Endothelial cell of umbilical vein (primary cell): ENCODE measurements around the gene WDR7. TPM values are rescaled to one million over a fixed set of nuclear protein-coding genes. Genes with fewer than 3 reads are reported as not detected.

ENCODE experiments used
- BruUV-seq: library from RNA; stranded (reverse); fragments of 400-500 nt; replicated peaks from 2 replicates; lab custom pipeline; 2021; lab: Mats Ljungman, UMichigan
- CTCF ChIA-PET: fragments of 300-600, 350-600 bp; sonication (Branson Sonifier 250); formaldehyde crosslinking; loops from one replicate; lab custom pipeline; 2021; ENCODE audit warnings: antibody characterized with exemption, inconsistent platforms; lab: Charles Lee
- POLR2A ChIA-PET: fragments of 300-600, 350-600 bp; sonication (Branson Sonifier 250); formaldehyde crosslinking; loops from one replicate; lab custom pipeline; 2021; ENCODE audit warnings: antibody characterized with exemption, inconsistent platforms; lab: Charles Lee
- DNase-seq: peaks from one replicate; pipeline ENCODE4 v3.0.0-alpha.2; 2011; ENCODE audit warnings: low read depth, low spot score
- FAIRE-seq: peaks from 2 replicates; lab custom pipeline; 2011; peaks lifted over from hg19 to GRCh38; lab: Jason Lieb, UNC
- H2AFZ ChIP-seq: 2 replicates; pipeline ENCODE4 v1.6.0; 2012; ENCODE audit warnings: low read depth, low read length, control low read depth, inconsistent platforms
- H3K27ac ChIP-seq: 2 replicates; pipeline ENCODE4 v1.5.1; 2011; ENCODE audit warnings: low read depth, mild to moderate bottlenecking, control low read depth, low read length, moderate library complexity; ENCODE audit not compliant: insufficient read depth
- H3K27me3 ChIP-seq, 2 experiments: 2 replicates each; pipeline versions ENCODE4 v1.6.0 to v1.6.1; 2011; ENCODE audit warnings: low read length in 2 of 2, mixed read lengths in 1 of 2; ENCODE audit not compliant: control insufficient read depth in 2 of 2, insufficient read depth in 2 of 2
- H3K36me3 ChIP-seq, 2 experiments: 2 replicates in 1 of 2; 3 replicates in 1 of 2; pipeline ENCODE4 v1.5.1; 2011; ENCODE audit warnings: low read length in 2 of 2, mild to moderate bottlenecking in 1 of 2, moderate library complexity in 1 of 2; ENCODE audit not compliant: control insufficient read depth in 2 of 2, insufficient read depth in 2 of 2; ENCODE audit errors: extremely low read depth in 1 of 2
- H3K4me1 ChIP-seq: 3 replicates; pipeline ENCODE4 v1.5.1; 2011; ENCODE audit warnings: mild to moderate bottlenecking, low read length; ENCODE audit not compliant: control insufficient read depth, insufficient read depth; ENCODE audit errors: extremely low read depth
- H3K4me2 ChIP-seq: 2 replicates; pipeline ENCODE4 v1.6.1; 2011; ENCODE audit warnings: low read length, control low read depth, mixed read lengths; ENCODE audit not compliant: insufficient read depth
- H3K4me3 ChIP-seq, 3 experiments: fragments of 200-600 bp in 1 of 3; sonication (generic), shearing (Covaris generic) in 1 of 3; replicated peaks in 1 of 3; 2 replicates each; pipeline ENCODE4 v1.5.1; 2011 to 2016; ENCODE audit warnings: control low read depth in 3 of 3, low read length in 3 of 3, mild to moderate bottlenecking in 2 of 3, inconsistent platforms in 1 of 3, low read depth in 1 of 3, moderate library complexity in 1 of 3; ENCODE audit not compliant: insufficient read depth in 1 of 3
- H3K79me2 ChIP-seq: 2 replicates; pipeline ENCODE4 v1.6.0; 2012; ENCODE audit warnings: low read length, inconsistent platforms; ENCODE audit not compliant: control insufficient read depth, insufficient read depth
- H3K9ac ChIP-seq: replicated peaks from 2 replicates; pipeline ENCODE3; 2011; ENCODE audit warnings: low read length, control low read depth; ENCODE audit not compliant: insufficient read depth; ENCODE audit errors: extremely low read depth
- H3K9me1 ChIP-seq: replicated peaks from 3 replicates; pipeline ENCODE4 v1.6.0; 2011; ENCODE audit warnings: mild to moderate bottlenecking, low read length; ENCODE audit not compliant: control insufficient read depth, insufficient read depth; ENCODE audit errors: extremely low read depth
- H3K9me3 ChIP-seq: replicated peaks from 2 replicates; pipeline ENCODE4 v1.5.1; 2012; ENCODE audit warnings: low read length, inconsistent platforms; ENCODE audit not compliant: control insufficient read depth, insufficient read depth
- H4K20me1 ChIP-seq: replicated peaks from 2 replicates; pipeline ENCODE3; 2011; ENCODE audit warnings: mild to moderate bottlenecking, low read length; ENCODE audit not compliant: control insufficient read depth, insufficient read depth; ENCODE audit errors: extremely low read depth
- CTCF ChIP-seq, 2 donors: IDR thresholded peaks; 1 replicate in 1 of 2; 2 replicates in 1 of 2; pipeline ENCODE4 v1.5.1; 2011; ENCODE audit warnings: low read length in 2 of 2, mild to moderate bottlenecking in 2 of 2, moderate library complexity in 2 of 2, control low read depth in 1 of 2, inconsistent platforms in 1 of 2, low read depth in 1 of 2; ENCODE audit not compliant: insufficient read depth in 1 of 2; ENCODE audit errors: extremely low read depth in 1 of 2
- EZH2 ChIP-seq: IDR thresholded peaks from 2 replicates; pipeline ENCODE4 v1.6.1; 2012; ENCODE audit warnings: borderline replicate concordance, low read depth, mild to moderate bottlenecking, moderate library complexity, low read length, inconsistent platforms; ENCODE audit not compliant: severe bottlenecking
- FOS ChIP-seq: IDR thresholded peaks from 2 replicates; pipeline ENCODE4 v1.6.1; 2011; ENCODE audit warnings: mild to moderate bottlenecking, low read length, moderate library complexity, borderline replicate concordance; ENCODE audit not compliant: insufficient read depth
- GATA2 ChIP-seq: IDR thresholded peaks from 2 replicates; pipeline ENCODE4 v1.7.0; 2011; ENCODE audit warnings: low read depth, mild to moderate bottlenecking, moderate library complexity, mixed read lengths, low read length; ENCODE audit not compliant: insufficient read length, insufficient read depth
- JUN ChIP-seq: IDR thresholded peaks from 2 replicates; pipeline ENCODE4 v1.6.1; 2011; ENCODE audit warnings: borderline replicate concordance, low read depth; ENCODE audit not compliant: insufficient read length, insufficient read depth
- MAX ChIP-seq: IDR thresholded peaks from 2 replicates; pipeline ENCODE4 v1.6.1; 2011; ENCODE audit not compliant: insufficient read depth, insufficient read length
- MYC ChIP-seq: IDR thresholded peaks from one replicate; pipeline ENCODE4 v1.6.1; 2011; ENCODE audit warnings: mild to moderate bottlenecking, low read depth, low read length
- POLR2A ChIP-seq: IDR thresholded peaks from 2 replicates; pipeline ENCODE4 v1.6.1; 2012; ENCODE audit warnings: low read depth, mild to moderate bottlenecking, control low read depth, low read length
- POLR2AphosphoS5 ChIP-seq: IDR thresholded peaks from 2 replicates; pipeline ENCODE4 v1.6.1; 2012; ENCODE audit warnings: low read depth, mild to moderate bottlenecking, control low read depth, low read length, moderate library complexity; ENCODE audit not compliant: insufficient read depth
- dilution Hi-C: fragments of 300-500 bp; cut with MboI; formaldehyde crosslinking; loops from one replicate; pipeline ENCODE4 v1.15.0; 2019; ENCODE audit warnings: low sequenced_read_pairs; ENCODE audit not compliant: extremely low pct_ligation_motif_present
- intact Hi-C: fragments of 100-400 bp; cut with micrococcal nuclease; formaldehyde crosslinking; loops from one replicate; pipeline ENCODE4 v1.10.0; 2022
- polyA plus RNA-seq, 4 experiments: library from polyadenylated mRNA; depleted of rRNA in 3 of 4; stranded (reverse) in 3 of 4; unstranded in 1 of 4; fragments of >200 nt; gene quantifications; 2 replicates each; pipeline versions ENCODE4 v1.2.1 to v1.2.3, GENCODE V29; 2011 to 2012; ENCODE audit warnings: missing spikeins in 1 of 4
- total RNA-seq: library from RNA; stranded (reverse); gene quantifications from 2 replicates; pipeline ENCODE4 v1.2.3, GENCODE V29; 2021

The WDR7 gene
- total and polyA plus RNA-seq, 2 donors (not counting 3 experiments of a cell fraction or from before 2014, with no cell fraction given): 5.9 to 19.0 TPM

GRCh38 chr18:56815926-56816325 lies 164.8 kb downstream of the WDR7 start:
- intact Hi-C loops: no loop called here
- H3K4me3 ChIP-seq: no peak overlapping the region
- TF ChIP-seq JUN: no peak
- TF ChIP-seq MYC: no peak
- no peak for TF ChIP-seq CTCF (IDR thresholded peaks at IDR 0.05; ENCODE audit: extremely low read depth in 1 of 2, insufficient read depth in 1 of 2, low read depth in 1 of 2, low read length in 2 of 2)
- TF ChIP-seq EZH2: no peak
- no peak for TF ChIP-seq MAX
- TF ChIP-seq GATA2: no peak
- no peak for TF ChIP-seq POLR2A
- no peak for TF ChIP-seq POLR2AphosphoS5
- no peak for TF ChIP-seq FOS
- H3K4me1 ChIP-seq: no peaks in the 10 kb centered on the region
- H3K79me2 ChIP-seq: no peaks in the 10 kb centered on the region
- no peaks in the 10 kb centered on the region for H4K20me1 ChIP-seq
- DNase-seq: no peak
- CTCF ChIA-PET: interaction anchor here (1.0 kb wide), 1 partner anchor 65 kb away, joined by 3 read pairs; no protein-coding TSS in a partner anchor
- H3K9me1 ChIP-seq: no peaks in the 10 kb centered on the region
- H3K9ac ChIP-seq: no peak overlapping the region
- POLR2A ChIA-PET: no interaction called here
- FAIRE-seq: no peak
- dilution Hi-C loops: no loop called here
- no peaks in the 10 kb centered on the region for H3K27me3 ChIP-seq
- no peak overlapping the region for H2AFZ ChIP-seq
- no peak overlapping the region for H3K4me2 ChIP-seq
- H3K36me3 ChIP-seq: no peaks in the 10 kb centered on the region
- H3K27ac ChIP-seq: no peak overlapping the region
- no peaks in the 10 kb centered on the region for H3K9me3 ChIP-seq
- BruUV-seq: no TSS peak
